HG02870 (cell line): ENCODE results near the gene RIC8B.
A peak's percentile ranks its signal among the peaks of the same experiment; 100 is the strongest.

ENCODE experiments used
- ATAC-seq: cut with Tn5 transposase; IDR thresholded peaks from one replicate; pipeline ENCODE4 v1.9.1; 2021; ENCODE audit warnings: mild to moderate bottlenecking, moderate library complexity; ENCODE audit not compliant: unreplicated experiment

RIC8B gene

DNA sequence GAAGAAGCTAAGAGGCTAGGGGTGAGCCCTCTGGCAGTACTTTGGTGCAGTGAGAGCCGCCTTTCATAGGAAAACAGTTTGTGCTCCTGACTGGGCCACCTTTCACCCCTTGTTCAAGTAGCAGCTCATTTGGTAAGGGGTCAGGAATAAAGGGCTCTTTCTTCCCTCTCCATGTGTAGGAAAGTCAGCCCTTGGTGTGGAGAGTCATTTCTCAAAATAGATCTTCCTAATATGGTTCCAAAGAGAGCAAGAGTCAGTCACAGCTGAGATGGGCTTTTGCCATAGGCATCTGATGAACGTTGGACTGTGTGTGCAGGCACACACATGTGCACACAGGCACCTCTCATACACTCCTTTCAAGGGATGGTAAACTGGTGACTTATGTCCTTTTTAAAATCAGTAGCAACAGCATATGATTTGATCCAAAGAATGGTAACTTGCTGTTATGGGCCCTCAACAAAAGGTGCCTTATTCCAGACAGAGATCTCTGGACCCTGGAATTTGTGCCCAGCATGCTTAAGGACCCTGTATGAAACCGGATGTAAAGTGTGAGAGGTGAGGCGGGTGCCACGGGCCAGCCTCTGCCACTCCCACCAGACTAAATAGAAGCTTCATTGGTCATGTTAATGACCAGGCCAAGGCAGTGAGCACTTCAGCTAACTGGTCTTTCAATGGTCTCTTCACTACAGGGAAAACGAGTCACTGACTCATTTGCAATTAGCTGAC, 16.7 kb upstream of the RIC8B start:
- ATAC-seq = no peak

DNA sequence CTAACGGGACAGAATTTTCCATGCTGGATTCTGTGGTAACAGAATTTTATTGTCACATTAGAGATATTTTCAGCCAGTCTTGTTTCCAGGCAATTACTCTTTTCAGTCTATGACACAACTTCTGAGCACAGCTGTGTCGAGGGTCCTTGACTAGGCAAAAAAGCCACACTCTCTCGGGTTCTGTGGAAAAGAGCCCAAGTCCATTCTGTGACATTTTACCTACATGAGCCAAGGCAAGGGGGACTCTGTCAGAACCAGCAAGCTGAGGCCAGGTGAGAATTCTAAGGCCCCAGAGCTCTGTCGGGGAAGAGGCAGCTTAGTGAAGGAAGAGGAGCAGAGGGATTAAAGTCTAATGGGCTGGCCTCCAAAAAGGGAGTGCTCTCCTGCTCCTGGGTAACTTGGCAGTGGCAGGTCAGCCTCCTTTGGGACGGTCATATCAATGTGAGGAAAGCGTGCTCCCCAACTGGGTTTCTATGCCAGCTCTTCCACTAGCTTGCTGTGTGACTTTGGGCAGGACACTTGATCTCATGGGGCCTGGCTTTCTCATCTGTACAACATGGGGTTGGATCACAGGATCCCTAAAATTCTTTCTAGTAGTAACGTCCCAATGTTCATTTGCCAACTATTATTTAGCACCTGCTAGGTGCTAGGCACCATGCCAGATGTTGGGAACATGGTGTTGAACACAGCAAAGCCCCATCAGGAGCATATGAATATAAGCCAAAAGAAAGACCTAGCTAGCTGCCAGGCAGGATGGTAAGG, 16.0 kb upstream of the RIC8B start:
- no peak for ATAC-seq

DNA sequence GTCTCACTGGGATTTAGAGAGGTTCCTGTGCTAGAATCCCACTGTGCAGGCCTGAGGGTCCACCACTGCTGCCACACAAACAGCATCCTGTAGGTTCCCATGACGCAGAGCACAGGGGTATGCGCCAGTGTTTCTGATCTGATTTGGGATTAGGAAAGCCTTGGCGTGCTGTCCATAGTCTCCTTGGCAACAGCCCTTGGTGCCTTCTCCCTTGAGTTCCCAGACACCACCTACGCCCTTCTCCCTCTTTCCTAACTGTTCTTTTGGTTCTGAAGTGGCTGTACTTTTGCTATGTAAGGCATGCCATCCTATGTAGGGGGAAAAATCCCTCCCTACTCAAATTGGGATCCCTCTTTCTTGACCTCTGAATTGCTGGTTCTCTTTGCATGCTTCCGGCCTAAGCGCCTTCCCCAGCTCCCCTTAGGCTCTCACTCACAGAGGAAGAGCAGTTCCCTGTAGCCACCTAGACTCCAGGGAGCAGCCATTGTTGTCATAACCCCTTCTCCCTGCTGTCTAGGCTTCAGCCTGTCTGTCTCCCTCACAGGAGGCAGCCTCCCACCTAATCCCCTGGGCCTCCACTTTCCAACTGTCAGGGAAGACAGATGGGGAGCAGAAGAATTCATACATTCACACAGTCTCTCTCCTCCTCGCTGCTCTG, 14.8 kb upstream of the RIC8B start:
- peak; percentile 12 for ATAC-seq

DNA sequence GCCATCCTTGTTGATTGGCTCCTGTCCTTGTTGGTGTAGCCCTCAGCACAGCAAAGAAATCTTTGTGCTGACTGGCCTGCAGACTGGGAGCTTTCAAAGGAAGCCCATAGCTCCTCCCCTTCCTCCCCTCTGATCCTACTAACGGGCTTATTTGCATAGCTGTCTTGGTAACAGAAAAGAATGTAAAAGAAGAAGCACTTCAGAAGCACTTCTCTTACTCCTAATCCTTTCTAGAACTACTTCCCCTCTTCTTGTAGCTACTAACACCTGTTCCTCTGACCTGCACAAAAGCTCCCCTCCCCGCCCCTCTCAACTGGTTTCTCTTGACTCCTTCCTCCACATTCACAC, 14.3 kb upstream of the RIC8B start:
- ATAC-seq = peak; percentile 96

DNA sequence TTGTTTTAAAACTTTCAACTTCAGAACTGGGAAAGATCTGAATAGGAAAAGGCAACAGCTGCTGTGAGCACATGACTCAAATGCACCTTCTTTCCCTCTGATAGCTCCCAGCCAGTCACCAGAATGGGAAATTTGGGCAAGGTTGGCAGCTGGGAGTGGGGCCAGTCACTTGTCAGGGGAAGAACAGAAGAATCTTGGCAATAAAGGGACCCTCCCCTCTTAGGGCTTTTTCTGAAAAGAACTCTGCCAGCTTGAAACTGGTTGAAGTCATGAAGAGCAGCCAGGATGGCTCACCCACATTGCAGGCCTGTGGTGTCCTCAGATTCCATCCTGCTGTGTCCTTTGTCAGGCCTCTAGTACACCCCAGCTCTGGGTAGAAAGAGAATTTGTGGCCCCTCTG, 10.3 kb upstream of the RIC8B start:
- ATAC-seq = no peak

DNA sequence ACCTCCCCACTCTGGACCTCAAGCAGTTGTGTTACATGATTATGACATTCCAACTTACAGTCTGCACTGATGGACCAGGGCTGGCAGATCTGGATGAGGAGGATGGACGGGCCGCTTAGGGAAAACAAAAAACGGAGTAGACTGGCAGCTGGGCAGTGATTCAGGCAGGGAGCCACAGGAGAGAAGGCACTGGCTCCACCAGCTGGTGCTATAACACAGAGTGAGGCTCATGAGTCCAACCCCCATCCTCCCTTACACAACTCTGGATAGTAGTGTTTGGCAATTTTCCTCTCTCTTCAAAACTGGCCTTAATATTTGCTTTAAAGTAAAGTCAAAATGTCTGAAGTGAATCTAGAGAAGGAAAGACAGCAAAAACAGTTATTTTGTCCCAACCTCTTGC, 9.7 kb upstream of the RIC8B start:
- no peak for ATAC-seq

DNA sequence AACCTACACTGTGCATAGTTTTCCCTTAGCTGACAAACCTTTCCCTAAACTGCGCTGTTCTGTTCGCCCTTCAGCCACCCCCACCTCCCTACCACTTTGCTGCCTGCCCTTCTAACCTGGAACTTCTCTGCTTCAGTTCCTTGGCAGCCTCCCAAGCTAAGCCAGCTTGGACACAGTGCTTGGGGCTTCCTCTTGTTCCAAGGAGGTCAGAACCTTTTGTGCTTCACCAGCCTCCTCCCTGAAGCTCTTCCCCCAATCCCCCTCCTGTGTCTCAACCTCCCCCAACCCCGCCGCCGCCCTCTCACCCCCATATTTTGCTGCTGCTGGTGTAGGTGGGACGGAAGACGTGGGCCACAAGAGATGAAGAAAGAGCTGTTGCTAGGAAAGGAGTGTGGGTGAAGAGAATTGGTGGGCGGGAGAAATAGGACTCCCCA, 8.1 kb upstream of the RIC8B start:
- no peak for ATAC-seq

DNA sequence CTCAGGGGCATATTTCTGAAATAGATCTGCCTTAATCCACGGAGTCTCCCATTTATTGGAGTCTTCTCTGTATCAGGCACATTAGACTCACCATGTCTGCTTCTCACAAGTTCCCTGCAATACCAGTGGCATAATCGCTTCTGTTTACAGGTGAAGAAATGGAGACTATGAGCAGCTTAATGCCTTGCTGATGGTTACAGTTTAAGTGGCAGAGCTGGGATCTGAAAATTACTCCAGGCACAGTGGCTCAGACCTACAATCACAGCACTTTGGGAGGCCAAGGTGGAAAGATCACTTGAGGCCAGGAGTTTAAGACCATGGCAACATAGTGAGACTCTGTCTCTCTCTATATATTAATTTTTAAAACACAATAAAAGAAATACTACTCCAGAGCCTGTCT, 7.3 kb upstream of the RIC8B start:
- no peak for ATAC-seq

DNA sequence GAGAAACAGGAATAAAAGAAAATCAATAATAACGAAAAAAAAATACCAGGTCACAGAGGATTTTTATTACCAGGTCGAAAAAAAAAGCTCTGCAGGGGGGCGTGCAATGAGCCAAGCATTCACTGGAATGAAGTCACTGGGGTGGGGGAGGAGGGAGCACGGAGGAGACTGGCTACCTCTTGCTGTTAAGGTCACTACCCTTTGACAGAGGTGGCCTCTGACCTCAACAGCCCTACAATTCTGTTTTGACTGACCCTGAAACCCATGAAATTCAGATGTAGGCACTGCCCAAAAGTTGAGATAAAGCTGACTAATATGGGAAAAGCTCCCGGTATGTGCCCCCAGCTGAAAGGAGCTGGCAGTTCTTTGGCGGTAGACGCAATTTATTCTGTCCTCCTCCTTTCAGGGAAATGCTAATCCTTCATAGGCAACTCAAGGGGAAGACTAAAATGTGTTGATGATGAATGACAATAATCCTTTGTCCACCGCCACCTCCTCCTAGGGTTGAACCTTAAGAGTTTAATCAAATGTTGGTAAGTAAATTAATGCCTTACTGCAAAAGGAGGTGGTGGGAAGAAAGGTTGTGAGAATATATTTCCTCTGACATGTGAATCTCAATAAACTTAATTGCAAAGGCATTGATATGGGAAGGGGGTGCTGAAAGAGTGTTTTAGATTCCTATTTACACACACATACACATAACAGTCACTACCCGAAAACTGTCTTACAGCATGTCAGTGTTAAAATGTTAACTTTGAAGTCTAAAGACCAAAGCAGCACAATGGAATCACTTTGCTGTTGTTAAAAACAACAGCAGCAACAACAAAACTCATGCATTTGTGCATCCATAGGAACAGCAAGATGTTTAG, 6.3 kb upstream of the RIC8B start:
- ATAC-seq = no peak

DNA sequence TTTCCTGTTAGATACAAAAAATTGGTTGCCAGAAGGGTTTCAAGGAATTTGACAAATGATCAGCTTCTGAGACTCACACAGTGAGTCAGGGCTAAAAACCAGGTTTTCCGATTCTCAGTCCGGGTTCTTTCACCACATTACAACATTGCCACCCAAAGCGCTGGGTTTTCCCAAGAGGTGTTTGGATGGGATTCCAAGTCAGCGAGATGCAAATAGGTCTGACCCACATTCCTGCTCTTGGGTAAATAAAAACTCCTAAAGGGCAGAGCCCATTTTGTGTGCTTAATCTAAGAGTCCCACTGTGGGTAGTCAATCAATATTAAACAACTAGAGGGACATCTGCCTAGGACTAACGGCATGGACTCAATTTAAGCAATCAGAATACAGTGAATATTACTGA, 5.4 kb upstream of the RIC8B start:
- ATAC-seq = no peak

DNA sequence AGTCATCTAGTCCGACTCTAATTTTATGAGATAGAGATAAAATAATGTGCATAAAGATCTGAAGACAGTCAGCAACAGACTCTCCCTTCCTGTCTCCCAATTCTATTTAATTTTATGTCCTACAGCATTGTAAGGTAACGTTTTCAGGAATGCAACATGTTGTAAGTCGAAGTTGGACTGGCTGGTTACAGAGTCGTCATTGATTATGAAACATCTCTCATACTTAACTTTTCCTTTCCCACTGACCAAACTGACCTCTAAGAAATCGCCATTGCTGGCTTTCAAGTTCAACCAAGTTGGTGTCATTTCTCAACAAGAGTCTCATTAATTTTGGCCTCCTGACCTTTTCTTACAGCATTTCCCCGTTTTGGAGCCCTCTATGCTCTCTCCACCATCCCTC, 4.9 kb upstream of the RIC8B start:
- no peak for ATAC-seq

DNA sequence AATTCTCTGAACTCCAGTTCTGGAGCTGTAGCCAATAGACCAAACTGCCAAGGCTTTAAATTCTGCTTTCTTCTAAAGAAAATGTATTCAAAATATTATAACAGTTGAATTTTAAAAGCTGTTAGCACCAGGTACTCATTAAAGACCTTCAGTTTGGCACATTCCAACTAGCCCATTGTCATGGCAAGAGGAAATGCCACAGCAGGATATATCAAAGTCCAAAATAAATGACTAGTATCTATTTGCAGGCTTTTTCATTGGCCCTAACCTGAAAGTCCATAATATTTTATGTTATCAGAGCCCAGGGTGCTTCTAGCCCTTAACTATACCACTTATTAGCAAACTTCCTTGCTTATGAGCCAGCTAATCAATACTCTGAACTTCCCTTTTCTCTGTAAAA, 3.1 kb upstream of the RIC8B start:
- ATAC-seq = no peak

DNA sequence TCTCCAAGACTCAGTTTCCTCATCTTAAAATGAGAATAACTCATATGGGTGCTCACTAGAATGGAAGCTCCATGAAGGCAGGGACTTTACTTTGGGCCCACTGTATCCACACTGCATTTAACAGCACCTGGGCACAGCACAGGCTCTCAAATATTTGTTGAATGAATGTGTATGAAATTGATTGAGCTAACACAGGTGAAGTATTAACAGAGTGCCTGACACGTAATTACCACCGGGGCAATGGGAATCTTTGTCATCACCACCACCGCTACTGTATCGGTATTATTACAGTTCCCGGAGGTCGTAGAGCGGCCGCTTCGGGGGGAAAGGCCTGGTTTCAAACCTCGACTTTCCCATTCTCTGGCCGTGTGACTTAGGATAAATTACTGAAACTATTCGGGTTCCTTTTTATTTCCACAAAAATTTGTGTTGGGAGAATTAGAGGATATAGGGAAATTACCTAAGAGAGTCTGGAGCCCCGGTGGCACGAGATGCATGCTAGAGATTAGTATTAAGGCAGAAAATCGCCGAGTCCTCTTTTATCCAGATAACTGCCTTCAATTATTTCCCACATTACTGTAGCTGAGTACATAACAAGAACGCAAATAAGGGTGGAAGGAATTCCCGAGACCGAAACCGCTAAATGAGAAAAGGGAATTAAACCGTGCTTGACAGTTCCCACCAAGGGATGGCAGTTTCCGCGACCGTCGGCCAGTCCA, 1.0 kb upstream of the RIC8B start:
- no peak for ATAC-seq

DNA sequence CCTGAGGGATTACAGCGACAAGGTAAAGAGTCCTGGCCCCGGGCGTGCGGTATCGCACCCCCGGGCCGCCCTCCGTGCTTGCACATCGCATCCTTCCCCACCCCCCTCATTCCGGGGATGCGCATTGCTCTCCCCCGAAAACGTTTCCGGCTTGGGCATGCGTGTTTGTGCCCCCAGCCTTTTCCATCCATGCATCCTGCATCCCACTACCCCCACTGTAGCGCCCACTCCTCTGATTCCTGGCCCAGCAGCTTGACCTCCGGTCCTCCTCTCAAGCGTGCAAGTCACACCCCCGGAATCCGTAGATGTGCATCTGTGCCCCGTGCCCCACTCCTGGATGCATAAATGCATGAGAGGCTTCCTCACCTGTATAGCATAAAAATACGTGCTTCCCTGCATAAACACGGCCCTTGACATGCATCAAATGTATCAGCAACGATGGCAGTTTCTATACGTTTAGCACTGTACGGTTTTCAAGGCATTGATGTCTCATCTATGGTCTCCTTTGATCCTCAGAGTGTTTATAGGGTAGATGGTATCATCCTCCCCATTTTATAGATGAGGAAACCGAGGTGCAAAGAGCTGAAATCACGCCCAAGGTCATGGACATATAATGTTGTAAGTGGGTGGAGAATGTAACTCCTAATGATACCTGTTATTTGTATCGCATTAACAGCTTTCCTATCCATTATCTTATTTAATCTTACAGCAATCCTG, 484 bp downstream of the RIC8B start:
- ATAC-seq = no peak

DNA sequence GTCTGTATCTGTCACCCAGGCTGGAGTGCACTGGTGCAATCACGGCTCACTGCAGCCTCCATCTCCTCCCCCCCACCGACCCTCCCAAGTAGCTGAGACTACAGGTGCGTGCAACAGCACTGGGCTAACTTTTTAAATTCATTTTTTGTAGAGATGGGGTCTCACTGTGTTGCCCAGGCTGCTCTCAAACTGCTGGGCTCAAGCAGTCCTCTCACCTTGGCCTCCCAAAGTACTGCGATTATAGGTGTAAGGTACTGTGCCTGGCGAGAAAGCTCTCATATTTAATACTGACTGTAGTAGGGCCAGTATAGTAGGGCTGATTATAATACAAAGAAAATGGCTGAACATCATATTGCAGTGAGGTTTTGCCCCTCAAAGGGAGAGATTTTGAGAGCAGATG, 2.4 kb downstream of the RIC8B start:
- no peak for ATAC-seq

DNA sequence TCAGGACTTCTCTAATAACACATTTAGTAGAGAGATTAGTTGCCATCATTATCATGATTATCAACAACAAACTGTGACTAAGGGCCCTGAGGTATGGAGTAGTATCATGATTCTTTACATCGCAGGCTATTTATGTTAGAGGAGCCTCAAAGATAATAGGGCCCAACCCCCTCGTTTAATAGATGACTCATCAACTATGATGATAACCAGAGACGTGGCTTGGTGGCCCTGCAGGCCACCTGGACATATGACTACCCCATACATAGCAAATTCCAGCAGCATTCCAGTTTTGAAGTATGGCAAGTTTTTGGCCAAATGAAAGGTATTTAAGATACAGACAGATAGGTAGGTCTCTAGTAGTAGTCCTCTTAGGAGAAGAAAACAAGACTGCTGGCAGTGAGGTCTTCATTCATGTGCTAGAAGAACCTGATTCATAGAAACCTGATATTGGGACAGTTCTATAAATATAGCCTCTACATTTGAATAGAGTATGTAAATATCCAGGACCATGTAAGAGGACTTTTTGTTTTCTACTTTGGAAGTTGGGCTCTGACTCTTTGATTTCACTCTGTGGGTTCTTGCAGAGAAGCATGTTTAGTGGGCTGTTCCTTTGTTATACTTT, 5.6 kb downstream of the RIC8B start:
- no peak for ATAC-seq

DNA sequence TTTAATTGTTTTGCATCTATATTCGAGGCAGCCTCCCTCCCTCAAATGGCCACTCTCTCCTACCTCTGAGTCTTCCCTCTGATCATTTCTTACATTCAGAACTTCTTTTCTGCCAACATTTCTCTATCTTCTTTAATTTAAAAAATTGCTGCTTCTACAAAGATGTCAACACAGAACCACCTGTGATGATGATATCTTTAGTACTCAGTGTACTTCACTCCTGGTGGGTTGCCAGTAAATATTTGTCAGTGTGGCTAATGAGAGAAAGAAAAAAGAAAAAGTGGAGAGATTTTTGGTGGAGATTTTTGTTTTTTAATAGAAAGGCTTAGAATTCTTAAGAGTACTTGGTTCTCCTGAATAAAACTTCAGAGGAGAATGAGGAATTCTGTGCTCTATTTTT, 8.1 kb downstream of the RIC8B start:
- no peak for ATAC-seq

DNA sequence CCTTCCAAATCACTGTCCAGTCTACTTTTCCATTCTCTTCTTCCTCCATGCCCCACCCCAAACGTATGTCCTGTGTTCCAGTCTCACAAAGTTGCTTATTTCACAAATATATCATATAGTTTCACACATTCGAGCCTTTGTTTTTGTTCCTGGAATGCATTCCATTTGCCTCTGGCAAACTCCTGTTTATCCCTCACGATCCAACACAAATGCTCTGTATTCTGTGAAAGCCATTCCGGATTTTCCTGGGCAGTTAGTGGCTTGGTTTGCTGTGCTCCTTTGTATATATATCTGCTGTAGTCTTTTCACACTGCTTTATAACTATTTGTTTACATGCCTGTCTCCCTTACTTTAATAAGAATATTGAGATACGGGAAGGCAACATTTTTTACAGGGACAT, 9.0 kb downstream of the RIC8B start:
- ATAC-seq = no peak

DNA sequence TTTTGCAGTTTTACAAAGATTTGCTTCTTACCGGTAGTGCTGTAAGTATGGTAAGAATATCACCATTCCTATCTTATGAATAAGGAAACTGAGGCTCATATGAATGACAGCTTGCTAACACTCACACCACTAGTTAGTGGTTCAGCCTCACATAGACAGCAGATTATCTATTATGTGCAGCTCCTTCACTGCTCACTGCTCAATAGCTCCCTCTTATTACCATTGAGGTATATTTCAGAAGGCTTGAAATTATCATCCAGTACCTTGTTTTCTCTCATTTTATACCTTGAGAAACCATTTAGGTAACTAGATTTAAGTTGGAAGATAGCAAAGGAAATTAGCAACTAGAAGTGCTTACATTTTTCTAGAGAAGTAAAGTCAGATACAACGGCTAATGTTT, 15.5 kb downstream of the RIC8B start:
- no peak for ATAC-seq

DNA sequence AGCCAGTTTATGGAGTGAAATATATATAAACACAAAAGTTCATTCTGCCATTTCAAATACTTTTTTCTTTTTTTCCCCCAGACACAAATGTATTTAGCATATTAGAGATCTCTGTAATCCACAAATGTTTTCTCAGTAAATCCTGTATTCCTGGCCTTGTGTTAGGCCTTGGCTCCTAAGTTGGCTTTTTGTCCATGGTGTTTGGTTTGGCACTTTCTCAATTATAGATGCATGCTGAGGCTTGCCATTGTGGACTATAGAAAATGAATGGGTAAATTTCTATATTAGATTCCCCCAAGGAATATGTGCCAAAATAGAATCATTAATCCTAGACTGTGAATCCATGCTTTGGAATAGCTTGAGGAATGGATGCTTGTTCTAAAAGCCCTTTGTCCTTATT, 17.0 kb downstream of the RIC8B start:
- ATAC-seq = no peak
